ENCODE results near the gene DOHH.
"Not testable (repeated sequence)": the region's sequence is repeated elsewhere in the genome, so short reads cannot be mapped to it uniquely, and the experiment has no call there.

The DOHH gene

GRCh38 chr19:3519126-3519525 is 18.7 kb upstream of the DOHH start:
- no peak for DNase-seq (ENCODE audit: low spot score)

GRCh38 chr19:3518659-3519058 is 18.2 kb upstream of the DOHH start:
- no peak for DNase-seq (ENCODE audit: low spot score)

- DNase-seq (ENCODE audit: low spot score) = no peak
Measured at GRCh38 chr19:3518255-3518654, 17.8 kb upstream of the DOHH start.

GRCh38 chr19:3517638-3518037 is 17.2 kb upstream of the DOHH start:
- DNase-seq (ENCODE audit: low spot score) = no peak

GRCh38 chr19:3516675-3517207 is 16.3 kb upstream of the DOHH start:
- no peak for DNase-seq (ENCODE audit: low spot score)

- DNase-seq (ENCODE audit: low spot score) = no peak
Measured at GRCh38 chr19:3515891-3516422, 15.5 kb upstream of the DOHH start.

GRCh38 chr19:3514930-3515329 is 14.5 kb upstream of the DOHH start:
- no peak for DNase-seq (ENCODE audit: low spot score)

- no peak for DNase-seq (ENCODE audit: low spot score)
Measured at GRCh38 chr19:3513229-3514140, 13.0 kb upstream of the DOHH start.

GRCh38 chr19:3512562-3513228 is 12.2 kb upstream of the DOHH start:
- no peak for DNase-seq (ENCODE audit: low spot score)

GRCh38 chr19:3511506-3512251 is 11.2 kb upstream of the DOHH start:
- no peak for DNase-seq (ENCODE audit: low spot score)

GRCh38 chr19:3510727-3511126 is 10.3 kb upstream of the DOHH start:
- no peak for DNase-seq (ENCODE audit: low spot score)

GRCh38 chr19:3509566-3509989 is 9.1 kb upstream of the DOHH start:
- DNase-seq (ENCODE audit: low spot score) = peak; percentile 71

- no peak for DNase-seq (ENCODE audit: low spot score)
Measured at GRCh38 chr19:3508771-3509535, 8.5 kb upstream of the DOHH start.

GRCh38 chr19:3508121-3508661 is 7.7 kb upstream of the DOHH start:
- DNase-seq (ENCODE audit: low spot score) = not testable (repeated sequence)

GRCh38 chr19:3507371-3508120 is 7.1 kb upstream of the DOHH start:
- DNase-seq (ENCODE audit: low spot score) = no peak

- DNase-seq (ENCODE audit: low spot score) = no peak
Measured at GRCh38 chr19:3506384-3507340, 6.2 kb upstream of the DOHH start.

- DNase-seq (ENCODE audit: low spot score) = peak; percentile 97
Measured at GRCh38 chr19:3505598-3506383, 5.3 kb upstream of the DOHH start, which contains the start of gene FZR1. Gene FZR1 (plus strand): TSS chr19:3506311. CDS start chr19:3522990, 16,679 bp downstream.

GRCh38 chr19:3504735-3505134 is 4.3 kb upstream of the DOHH start:
- no peak for DNase-seq (ENCODE audit: low spot score)
